ENCODE measurements around the gene EFCAB8.
A peak's percentile ranks its signal among the peaks of the same experiment; 100 is the strongest.

Gene EFCAB8

GRCh38 chr20:32891491-32891890 is 32.8 kb downstream of the EFCAB8 start:
- DNase-seq (ENCODE audit: insufficient read length, low spot score) (no peak), FAIRE-seq (no peak)
- no peak for TF ChIP-seq POLR2AphosphoS5 (IDR thresholded peaks at IDR 0.05; ENCODE audit: low read depth, low read length)
- TF ChIP-seq PAX5 (IDR thresholded peaks at IDR 0.05; ENCODE audit: insufficient read depth, low read length, severe bottlenecking), result no peak
- TF ChIP-seq TAF1 (IDR thresholded peaks at IDR 0.05; ENCODE audit: low read depth, low read length), result no peak
- TF ChIP-seq SPI1 (IDR thresholded peaks at IDR 0.05; ENCODE audit: low read depth, low read length), result no peak
- TF ChIP-seq POLR2A (IDR thresholded peaks at IDR 0.05; ENCODE audit: low read depth, low read length), result no peak
- TF ChIP-seq POU2F2 (IDR thresholded peaks at IDR 0.05; ENCODE audit: low read depth, low read length), result no peak

GRCh38 chr20:32891926-32892660 is 33.4 kb downstream of the EFCAB8 start:
- DNase-seq (ENCODE audit: insufficient read length, low spot score), result no peak
- TF ChIP-seq PAX5 (IDR thresholded peaks at IDR 0.05; ENCODE audit: insufficient read depth, low read length, severe bottlenecking) (no peak), POLR2AphosphoS5 (IDR thresholded peaks at IDR 0.05; ENCODE audit: low read depth, low read length) (no peak), SPI1 (IDR thresholded peaks at IDR 0.05; ENCODE audit: low read depth, low read length) (no peak), POLR2A (IDR thresholded peaks at IDR 0.05; ENCODE audit: low read depth, low read length) (no peak)
- FAIRE-seq, result no peak

- no peak for FAIRE-seq
- no peak for TF ChIP-seq POLR2A (IDR thresholded peaks at IDR 0.05; ENCODE audit: low read depth, low read length)
- TF ChIP-seq POLR2AphosphoS5 (IDR thresholded peaks at IDR 0.05; ENCODE audit: low read depth, low read length), result no peak
- TF ChIP-seq TAF1 (IDR thresholded peaks at IDR 0.05; ENCODE audit: low read depth, low read length), result no peak
- TF ChIP-seq PAX5 (IDR thresholded peaks at IDR 0.05; ENCODE audit: insufficient read depth, low read length, severe bottlenecking), result no peak
- TF ChIP-seq POU2F2 (IDR thresholded peaks at IDR 0.05; ENCODE audit: low read depth, low read length), result no peak
- no peak for TF ChIP-seq SPI1 (IDR thresholded peaks at IDR 0.05; ENCODE audit: low read depth, low read length)
These were observed 34.7 kb downstream of the EFCAB8 start for GRCh38 chr20:32893263-32894025.

GRCh38 chr20:32894026-32894483 is 35.3 kb downstream of the EFCAB8 start:
- FAIRE-seq (no peak), DNase-seq (ENCODE audit: insufficient read length, low spot score) (peak; percentile 44)

More at GRCh38 chr20:32893263-32894025, 34.7 kb downstream of the EFCAB8 start:
- DNase-seq (ENCODE audit: insufficient read length, low spot score), result no peak

GRCh38 chr20:32894711-32895355 is 36.1 kb downstream of the EFCAB8 start:
- FAIRE-seq, result no peak
- no peak for DNase-seq (ENCODE audit: insufficient read length, low spot score)
- TF ChIP-seq POLR2AphosphoS5 (IDR thresholded peaks at IDR 0.05; ENCODE audit: low read depth, low read length), result no peak
- no peak for TF ChIP-seq SPI1 (IDR thresholded peaks at IDR 0.05; ENCODE audit: low read depth, low read length)
- TF ChIP-seq TAF1 (IDR thresholded peaks at IDR 0.05; ENCODE audit: low read depth, low read length), result no peak
- TF ChIP-seq POU2F2 (IDR thresholded peaks at IDR 0.05; ENCODE audit: low read depth, low read length), result no peak
- no peak for TF ChIP-seq POLR2A (IDR thresholded peaks at IDR 0.05; ENCODE audit: low read depth, low read length)

More at GRCh38 chr20:32894026-32894483, 35.3 kb downstream of the EFCAB8 start:
- TF ChIP-seq SPI1 (IDR thresholded peaks at IDR 0.05; ENCODE audit: low read depth, low read length) (no peak), POLR2A (IDR thresholded peaks at IDR 0.05; ENCODE audit: low read depth, low read length) (no peak), POLR2AphosphoS5 (IDR thresholded peaks at IDR 0.05; ENCODE audit: low read depth, low read length) (no peak), PAX5 (IDR thresholded peaks at IDR 0.05; ENCODE audit: insufficient read depth, low read length, severe bottlenecking) (no peak), POU2F2 (IDR thresholded peaks at IDR 0.05; ENCODE audit: low read depth, low read length) (no peak), TAF1 (IDR thresholded peaks at IDR 0.05; ENCODE audit: low read depth, low read length) (no peak)

- no peak for TF ChIP-seq PAX5 (IDR thresholded peaks at IDR 0.05; ENCODE audit: insufficient read depth, low read length, severe bottlenecking)
- TF ChIP-seq POLR2AphosphoS5 (IDR thresholded peaks at IDR 0.05; ENCODE audit: low read depth, low read length), result no peak
- no peak for TF ChIP-seq POU2F2 (IDR thresholded peaks at IDR 0.05; ENCODE audit: low read depth, low read length)
- no peak for TF ChIP-seq SPI1 (IDR thresholded peaks at IDR 0.05; ENCODE audit: low read depth, low read length)
- no peak for TF ChIP-seq TAF1 (IDR thresholded peaks at IDR 0.05; ENCODE audit: low read depth, low read length)
- no peak for TF ChIP-seq POLR2A (IDR thresholded peaks at IDR 0.05; ENCODE audit: low read depth, low read length)
- DNase-seq (ENCODE audit: insufficient read length, low spot score) (no peak), FAIRE-seq (no peak)
These were observed 38.0 kb downstream of the EFCAB8 start for GRCh38 chr20:32896521-32897280.

GRCh38 chr20:32898729-32899128 is 40.0 kb downstream of the EFCAB8 start:
- FAIRE-seq, result peak; percentile 31
- no peak for TF ChIP-seq POLR2AphosphoS5 (IDR thresholded peaks at IDR 0.05; ENCODE audit: low read depth, low read length)
- no peak for TF ChIP-seq TAF1 (IDR thresholded peaks at IDR 0.05; ENCODE audit: low read depth, low read length)
- no peak for TF ChIP-seq PAX5 (IDR thresholded peaks at IDR 0.05; ENCODE audit: insufficient read depth, low read length, severe bottlenecking)
- no peak for TF ChIP-seq SPI1 (IDR thresholded peaks at IDR 0.05; ENCODE audit: low read depth, low read length)
- TF ChIP-seq POLR2A (IDR thresholded peaks at IDR 0.05; ENCODE audit: low read depth, low read length), result no peak
- TF ChIP-seq POU2F2 (IDR thresholded peaks at IDR 0.05; ENCODE audit: low read depth, low read length), result no peak
- DNase-seq (ENCODE audit: insufficient read length, low spot score), result no peak

Data from GM12891 (cell line).